Parathyroid adenoma (tissue), 2 donors: ENCODE results near the gene VCP.

Source experiments
- H2AFZ ChIP-seq: fragments of 300-600 bp; sonication (generic); one replicate; pipeline ENCODE4 v1.7.0; 2017; ENCODE audit warnings: antibody characterized with exemption, mild to moderate bottlenecking
- H3K27ac ChIP-seq: fragments of 300-600 bp; sonication (generic); one replicate; pipeline ENCODE4 v1.7.0; 2017
- H3K27me3 ChIP-seq: fragments of 300-600 bp; sonication (generic); one replicate; pipeline ENCODE4 v1.7.0; 2017; ENCODE audit warnings: low read length; ENCODE audit not compliant: control insufficient read depth, insufficient read depth
- H3K36me3 ChIP-seq: fragments of 300-600 bp; sonication (generic); one replicate; pipeline ENCODE4 v1.7.0; 2017; ENCODE audit warnings: low read length; ENCODE audit not compliant: control insufficient read depth, insufficient read depth
- H3K4me1 ChIP-seq: fragments of 300-600 bp; sonication (generic); one replicate; pipeline ENCODE4 v1.7.0; 2017; ENCODE audit warnings: control low read depth
- H3K4me2 ChIP-seq: fragments of 300-600 bp; sonication (generic); one replicate; pipeline ENCODE4 v1.7.0; 2017; ENCODE audit warnings: low read length
- H3K4me3 ChIP-seq: fragments of 300-600 bp; sonication (generic); one replicate; pipeline ENCODE4 v1.7.0; 2017; ENCODE audit warnings: low read depth, low read length
- H3K79me2 ChIP-seq: fragments of 300-600 bp; sonication (generic); one replicate; pipeline ENCODE4 v1.7.0; 2017; ENCODE audit warnings: control low read depth
- H3K9ac ChIP-seq: fragments of 300-600 bp; sonication (generic); one replicate; pipeline ENCODE4 v1.7.0; 2017; ENCODE audit warnings: mild to moderate bottlenecking
- H3K9me3 ChIP-seq: fragments of 300-600 bp; sonication (generic); one replicate; pipeline ENCODE4 v1.7.0; 2017; ENCODE audit warnings: low read length; ENCODE audit not compliant: control insufficient read depth
- TF ChIP-seq, protein P1 (sequence below): fragments of 300-600 bp; sonication (generic); IDR thresholded peaks from one replicate; pipeline ENCODE4 v1.7.0; 2017; ENCODE audit warnings: antibody characterized with exemption, mild to moderate bottlenecking
- donor health status: primary hyperparathyroidism.

VCP gene

DNA sequence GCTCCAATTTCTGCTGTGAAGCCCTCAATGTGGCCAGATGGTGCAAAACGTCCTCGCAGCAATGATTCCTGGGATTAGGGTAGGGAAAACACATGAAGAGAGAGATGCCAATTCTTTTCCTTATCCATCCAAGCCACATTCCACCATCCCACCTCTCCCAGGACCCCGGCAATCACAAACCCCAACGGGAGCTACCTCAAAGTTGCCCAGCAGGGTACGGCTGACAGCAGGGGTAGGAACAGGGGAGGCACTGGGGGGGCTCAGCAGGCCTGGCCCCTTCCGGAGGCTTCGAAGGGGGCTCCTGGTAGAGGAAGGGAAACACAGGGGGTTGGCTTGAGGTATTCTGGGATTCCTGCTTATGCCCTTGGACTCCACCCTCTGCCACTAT is 33.9 kb upstream of the VCP start:
- Histone ChIP-seq H3K4me1 (peaks cover 9% of the 10 kb centered on the region), H3K36me3 (no peaks in the 10 kb centered on the region)
- TF ChIP-seq, protein P1, sequence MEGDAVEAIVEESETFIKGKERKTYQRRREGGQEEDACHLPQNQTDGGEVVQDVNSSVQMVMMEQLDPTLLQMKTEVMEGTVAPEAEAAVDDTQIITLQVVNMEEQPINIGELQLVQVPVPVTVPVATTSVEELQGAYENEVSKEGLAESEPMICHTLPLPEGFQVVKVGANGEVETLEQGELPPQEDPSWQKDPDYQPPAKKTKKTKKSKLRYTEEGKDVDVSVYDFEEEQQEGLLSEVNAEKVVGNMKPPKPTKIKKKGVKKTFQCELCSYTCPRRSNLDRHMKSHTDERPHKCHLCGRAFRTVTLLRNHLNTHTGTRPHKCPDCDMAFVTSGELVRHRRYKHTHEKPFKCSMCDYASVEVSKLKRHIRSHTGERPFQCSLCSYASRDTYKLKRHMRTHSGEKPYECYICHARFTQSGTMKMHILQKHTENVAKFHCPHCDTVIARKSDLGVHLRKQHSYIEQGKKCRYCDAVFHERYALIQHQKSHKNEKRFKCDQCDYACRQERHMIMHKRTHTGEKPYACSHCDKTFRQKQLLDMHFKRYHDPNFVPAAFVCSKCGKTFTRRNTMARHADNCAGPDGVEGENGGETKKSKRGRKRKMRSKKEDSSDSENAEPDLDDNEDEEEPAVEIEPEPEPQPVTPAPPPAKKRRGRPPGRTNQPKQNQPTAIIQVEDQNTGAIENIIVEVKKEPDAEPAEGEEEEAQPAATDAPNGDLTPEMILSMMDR, result no peak

DNA sequence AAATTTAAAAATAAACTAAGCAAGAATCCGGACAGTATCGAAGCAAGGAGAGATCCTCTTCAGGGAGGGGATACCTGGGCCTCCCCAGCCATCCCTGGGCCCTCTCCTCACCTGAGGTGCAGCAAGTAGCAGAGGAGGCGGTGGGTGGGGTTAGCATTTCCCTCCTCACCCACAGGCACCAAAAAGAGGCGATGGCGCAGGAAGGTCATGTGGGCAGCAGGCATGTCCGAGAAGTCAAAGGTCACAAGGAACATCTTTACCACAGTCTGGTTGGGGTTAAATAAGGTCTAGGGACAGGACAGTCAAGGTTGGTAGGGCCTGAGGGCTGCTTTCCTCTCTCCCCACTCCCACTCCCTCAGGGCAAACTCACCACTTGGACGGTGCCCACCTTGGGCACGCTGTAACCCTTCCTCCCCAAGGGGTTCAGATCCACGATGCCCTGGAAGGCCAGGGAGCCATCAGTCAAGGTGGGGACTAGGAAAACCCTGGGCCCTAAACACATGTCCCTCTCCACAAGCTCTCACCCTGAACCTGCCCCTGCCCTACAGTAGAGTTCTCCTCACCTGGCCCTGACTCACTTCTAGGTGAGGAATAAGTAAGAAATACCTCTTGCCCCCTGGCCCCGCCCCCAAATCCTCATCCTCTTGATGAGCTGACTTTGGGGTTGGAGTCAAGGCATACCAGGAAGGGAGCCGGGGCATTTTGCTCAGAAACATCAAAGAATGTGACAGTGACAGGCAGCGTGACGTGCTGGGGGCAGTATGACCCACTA is 33.3 kb upstream of the VCP start:
- no peak overlapping the region for H3K4me3 ChIP-seq
- peaks cover 3% of the 10 kb centered on the region for H3K79me2 ChIP-seq
- no peaks in the 10 kb centered on the region for H3K27me3 ChIP-seq
- H2AFZ ChIP-seq, result no peak overlapping the region
- no peaks in the 10 kb centered on the region for H3K36me3 ChIP-seq
- H3K4me1 ChIP-seq, result peaks cover 9% of the 10 kb centered on the region
- no peak overlapping the region for H3K27ac ChIP-seq
- H3K9ac ChIP-seq, result no peak overlapping the region
- H3K9me3 ChIP-seq, result no peaks in the 10 kb centered on the region
- no peak overlapping the region for H3K4me2 ChIP-seq
- TF ChIP-seq, protein P1, result no peak

More for the DNA sequence above, 33.9 kb upstream of the VCP start:
- Histone ChIP-seq H3K9me3 (no peaks in the 10 kb centered on the region), H2AFZ (no peak overlapping the region), H3K9ac (no peak overlapping the region), H3K27me3 (no peaks in the 10 kb centered on the region), H3K4me3 (no peak overlapping the region), H3K27ac (no peak overlapping the region), H3K4me2 (no peak overlapping the region), H3K79me2 (peaks cover 3% of the 10 kb centered on the region)

DNA sequence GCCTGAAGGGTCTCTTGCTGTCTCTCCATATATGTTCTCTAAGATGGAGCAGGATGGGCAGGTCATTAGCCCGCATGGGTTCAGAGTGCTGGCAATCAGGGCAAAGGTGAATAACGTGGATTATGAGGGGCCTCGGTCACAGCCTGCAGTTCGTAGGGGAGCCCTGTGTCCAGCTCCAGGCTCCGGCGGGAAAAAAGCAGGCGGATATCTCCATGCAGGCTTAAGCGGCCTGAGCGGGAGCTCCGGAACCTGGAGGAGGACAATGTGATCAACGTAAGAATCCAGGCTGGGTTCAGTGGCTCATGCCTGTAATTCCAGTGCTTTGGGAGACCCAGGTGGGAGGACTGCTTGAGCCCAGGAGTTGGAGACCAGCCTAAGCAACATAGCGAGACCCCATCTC is 32.7 kb upstream of the VCP start:
- Histone ChIP-seq H3K27me3 (no peaks in the 10 kb centered on the region), H3K36me3 (no peaks in the 10 kb centered on the region), H3K79me2 (peaks cover 3% of the 10 kb centered on the region), H2AFZ (no peak overlapping the region), H3K4me2 (no peak overlapping the region), H3K4me1 (peaks cover 9% of the 10 kb centered on the region), H3K9ac (no peak overlapping the region), H3K9me3 (no peaks in the 10 kb centered on the region), H3K27ac (no peak overlapping the region), H3K4me3 (no peak overlapping the region)
- TF ChIP-seq, protein P1, result no peak

DNA sequence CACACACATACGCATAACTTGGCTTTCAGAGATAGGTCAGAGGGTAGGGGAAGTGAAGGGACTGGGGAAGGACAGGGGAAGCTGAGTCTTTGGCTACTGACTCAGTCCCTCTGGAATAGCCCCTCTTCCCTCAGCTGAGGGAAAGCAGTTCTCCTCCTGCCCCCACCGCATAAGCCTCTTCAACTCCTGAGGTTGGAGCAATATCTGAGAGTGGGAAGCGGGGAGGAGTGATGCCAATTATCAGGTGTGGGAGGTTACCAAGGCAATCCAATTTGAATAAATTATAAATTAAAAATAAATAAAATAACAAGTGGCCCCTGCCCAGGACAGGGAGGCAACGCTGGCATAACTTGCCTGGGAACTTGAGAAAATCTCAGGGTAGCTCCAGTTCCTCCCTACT is 32.2 kb upstream of the VCP start:
- no peak overlapping the region for H3K9ac ChIP-seq
- H3K4me1 ChIP-seq, result peaks cover 9% of the 10 kb centered on the region
- H3K4me2 ChIP-seq, result no peak overlapping the region
- TF ChIP-seq, protein P1, result no peak
- peaks cover 3% of the 10 kb centered on the region for H3K79me2 ChIP-seq
- H3K36me3 ChIP-seq, result no peaks in the 10 kb centered on the region
- H2AFZ ChIP-seq, result no peak overlapping the region
- H3K9me3 ChIP-seq, result no peaks in the 10 kb centered on the region
- H3K27me3 ChIP-seq, result no peaks in the 10 kb centered on the region
- H3K27ac ChIP-seq, result no peak overlapping the region
- no peak overlapping the region for H3K4me3 ChIP-seq

DNA sequence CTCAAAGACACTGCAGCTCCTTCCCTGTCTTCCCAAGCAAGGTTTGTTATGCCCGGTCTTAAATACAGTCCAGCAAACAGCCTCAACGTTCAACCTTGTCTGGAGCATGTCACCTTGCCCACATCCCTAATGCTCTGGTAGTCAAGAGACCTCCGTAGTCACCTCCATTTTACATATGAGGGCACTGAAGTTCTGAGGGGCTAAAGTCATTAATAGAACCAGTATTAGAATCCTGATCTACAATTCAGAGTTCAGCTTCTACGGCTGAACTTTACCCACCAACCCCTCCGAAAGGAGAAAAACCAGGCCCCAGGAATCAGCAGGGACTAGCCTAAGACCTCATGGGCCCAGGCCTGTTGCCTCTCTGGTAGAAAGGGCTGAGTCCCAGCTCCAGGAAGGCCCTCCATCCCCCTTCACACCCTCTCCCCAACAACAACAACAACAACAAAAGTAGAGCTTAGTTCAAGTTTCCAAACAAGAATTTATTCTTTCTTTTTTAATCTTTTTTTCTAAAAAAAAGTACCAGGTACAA is 31.3 kb upstream of the VCP start:
- Histone ChIP-seq H3K36me3 (no peaks in the 10 kb centered on the region), H3K4me2 (peak overlapping the region; percentile 74), H2AFZ (peak overlapping the region; percentile 89), H3K79me2 (peaks cover 3% of the 10 kb centered on the region), H3K27ac (peak overlapping the region; percentile 84), H3K27me3 (no peaks in the 10 kb centered on the region), H3K4me3 (peak overlapping the region; percentile 68), H3K4me1 (peaks cover 9% of the 10 kb centered on the region), H3K9me3 (no peaks in the 10 kb centered on the region), H3K9ac (no peak overlapping the region)
- TF ChIP-seq, protein P1, result no peak
